Panc1 (cell line): ENCODE data around the gene RAB7B. TPM values are rescaled to one million over a fixed set of nuclear protein-coding genes. Genes with fewer than 3 reads are reported as not detected.

Source experiments
- ATAC-seq: fragments of 200-7000 bp; cut with Tn5 transposase; 2 replicates; pipeline ENCODE4 v1.9.1; 2020; ENCODE audit warnings: mild to moderate bottlenecking, moderate library complexity
- BruUV-seq: library from RNA; stranded (reverse); fragments of 400-500 nt; replicated peaks from 2 replicates; lab custom pipeline; 2021; lab: Mats Ljungman, UMichigan
- CTCF ChIA-PET: fragments of 300-600 bp; sonication (Branson Sonifier 250); formaldehyde crosslinking; loops from one replicate; lab custom pipeline; 2022; ENCODE audit warnings: antibody characterized with exemption; lab: Charles Lee
- POLR2A ChIA-PET: fragments of 300-600 bp; sonication (Branson Sonifier 250); formaldehyde crosslinking; loops from one replicate; lab custom pipeline; 2022; ENCODE audit warnings: antibody characterized with exemption; lab: Charles Lee
- DNase-seq: peaks from one replicate; pipeline ENCODE4 v3.0.0-alpha.2; 2010; ENCODE audit warnings: low read depth, low spot score
- H3K27ac ChIP-seq: 2 replicates; pipeline ENCODE4 v1.5.1; 2011; ENCODE audit warnings: mild to moderate bottlenecking, low read length, inconsistent platforms
- H3K27me3 ChIP-seq: fragments of 200-500 bp; sonication (Bioruptor generic); 2 replicates; pipeline ENCODE4 v1.6.0; 2014; ENCODE audit warnings: low read length, inconsistent platforms; ENCODE audit not compliant: control insufficient read depth, insufficient read depth
- H3K36me3 ChIP-seq: fragments of 200-500 bp; sonication (Bioruptor generic); 2 replicates; pipeline ENCODE4 v1.5.1; 2014; ENCODE audit warnings: inconsistent platforms, mild to moderate bottlenecking, low read length, moderate library complexity; ENCODE audit not compliant: control insufficient read depth, insufficient read depth
- H3K4me1 ChIP-seq: 2 replicates; pipeline ENCODE4 v1.5.1; 2011; ENCODE audit warnings: inconsistent platforms, mild to moderate bottlenecking, low read length, moderate library complexity; ENCODE audit not compliant: control insufficient read depth, insufficient read depth
- H3K4me3 ChIP-seq, 2 experiments: 2 replicates each; pipeline ENCODE4 v1.5.1; 2011 to 2012; ENCODE audit warnings: low read depth in 2 of 2, low read length in 2 of 2, mild to moderate bottlenecking in 2 of 2, inconsistent platforms in 1 of 2, moderate library complexity in 1 of 2
- H3K9me3 ChIP-seq: fragments of 200-500 bp; sonication (Bioruptor generic); 2 replicates; pipeline ENCODE4 v1.5.1; 2014; ENCODE audit warnings: low read depth, mild to moderate bottlenecking, inconsistent platforms, low read length, moderate library complexity; ENCODE audit not compliant: control insufficient read depth, insufficient read depth
- POLR2AphosphoS5 ChIP-seq: IDR thresholded peaks from 2 replicates; pipeline ENCODE4 v1.6.1; 2012; ENCODE audit warnings: mild to moderate bottlenecking, low read depth, low read length, moderate library complexity
- REST ChIP-seq, 2 experiments: IDR thresholded peaks; 2 replicates each; pipeline ENCODE4 v1.6.1; 2011 to 2012; ENCODE audit warnings: low read depth in 2 of 2, control low read depth in 1 of 2, low read length in 1 of 2, mild to moderate bottlenecking in 1 of 2, moderate library complexity in 1 of 2; ENCODE audit not compliant: insufficient read depth in 1 of 2
- SIN3A ChIP-seq: IDR thresholded peaks from 2 replicates; pipeline ENCODE4 v1.6.1; 2012; ENCODE audit warnings: low read depth, mild to moderate bottlenecking, low read length, moderate library complexity, borderline replicate concordance; ENCODE audit not compliant: insufficient read depth
- TCF7L2 ChIP-seq: IDR thresholded peaks from 2 replicates; pipeline ENCODE4 v1.6.1; 2011; ENCODE audit warnings: mild to moderate bottlenecking, low read depth, low read length, inconsistent platforms
- in situ Hi-C: cut with HindIII; loops from 2 replicates; pipeline ENCODE4 v1.10.0; 2016; ENCODE audit warnings: low sequenced_read_pairs, low pct_unique_long_range_greater_than_20kb
- intact Hi-C: fragments of 100-400 bp; cut with micrococcal nuclease; formaldehyde crosslinking; loops from one replicate; pipeline ENCODE4 v1.10.0; 2022; ENCODE audit not compliant: unreplicated experiment
- total RNA-seq: library from RNA; stranded (reverse); gene quantifications from one replicate; pipeline ENCODE4 v1.2.1, GENCODE V29; 2021; ENCODE audit not compliant: unreplicated experiment
- TF ChIP-seq, protein P1 (sequence below): fragments of 450-650 bp; IDR thresholded peaks from 2 replicates; pipeline ENCODE4 v1.5.1; 2017; ENCODE audit warnings: mild to moderate bottlenecking

Gene RAB7B
- total RNA-seq, 1 experiment from 2014 or later, result 0.05 TPM

DNA sequence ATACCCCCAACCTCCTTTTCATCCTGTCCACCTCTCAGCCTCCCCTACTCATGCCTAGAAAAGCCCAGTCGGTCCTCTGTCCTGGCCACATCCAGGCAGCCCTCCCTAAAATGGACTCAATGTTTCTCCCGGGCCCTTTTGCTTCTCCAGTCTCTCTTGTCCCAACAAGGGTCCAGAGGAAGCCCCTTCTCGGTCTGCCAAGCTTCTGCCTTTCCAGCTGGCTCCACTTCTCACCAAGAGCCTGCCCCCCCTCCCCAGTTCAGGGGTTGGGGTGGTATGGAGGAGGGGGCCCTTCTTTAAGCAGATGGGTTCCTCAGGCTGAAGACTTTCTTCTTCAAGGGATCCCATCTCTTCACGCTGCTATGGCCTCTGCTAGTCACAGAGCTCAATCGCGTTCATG, 23.9 kb downstream of the RAB7B start:
- ATAC-seq, result no peak
- no TSS peak for BruUV-seq
- no peak for DNase-seq
- Histone ChIP-seq H3K27ac (no peak overlapping the region), H3K27me3 (no peaks in the 10 kb centered on the region; the same call in 1 of the 2 replicates), H3K36me3 (no peaks in the 10 kb centered on the region), H3K4me3 (no peak overlapping the region), H3K9me3 (no peaks in the 10 kb centered on the region), H3K4me1 (no peaks in the 10 kb centered on the region)
- ChIA-PET POLR2A (interaction anchor here (0.6 kb wide), 1 partner anchor 63 kb away, joined by 4 read pairs; no protein-coding TSS in a partner anchor), CTCF (interaction anchor here (4.0 kb wide), 1 partner anchor 60 kb away, joined by 116 read pairs; no protein-coding TSS in a partner anchor)
- in situ Hi-C loops (no loop called here), intact Hi-C loops (no loop called here)
- TF ChIP-seq REST (IDR thresholded peaks at IDR 0.05; ENCODE audit: insufficient read depth in 1 of 2, low read depth in 2 of 2, low read length in 1 of 2) (no peak), TCF7L2 (no peak), SIN3A (no peak)

DNA sequence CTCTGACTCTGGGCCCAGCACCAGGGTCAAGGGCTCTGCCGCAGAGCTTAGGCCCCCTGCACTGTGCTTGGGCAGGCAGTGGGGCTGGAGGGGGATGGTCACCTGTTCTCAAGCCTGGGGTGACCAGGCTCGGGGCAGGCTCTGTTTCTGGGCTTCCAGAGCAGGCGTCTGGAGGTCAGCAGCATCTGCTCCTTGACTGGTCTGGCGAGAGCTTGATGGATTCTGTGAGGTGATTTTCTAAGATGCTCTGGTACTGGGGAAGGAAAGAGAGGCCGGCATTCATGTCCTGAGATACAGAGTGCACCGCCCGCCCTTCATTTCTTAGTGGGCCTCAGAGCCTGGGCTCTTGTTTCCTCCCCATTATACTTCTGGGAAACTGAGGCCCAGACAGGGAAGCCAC, 24.5 kb downstream of the RAB7B start:
- ChIA-PET CTCF (interaction anchor here (4.0 kb wide), 1 partner anchor 59 kb away, joined by 116 read pairs; no protein-coding TSS in a partner anchor), POLR2A (no interaction called here)
- H3K36me3 ChIP-seq, result no peaks in the 10 kb centered on the region
- no peak overlapping the region for H3K4me3 ChIP-seq
- in situ Hi-C loops, result no loop called here
- H3K9me3 ChIP-seq, result no peaks in the 10 kb centered on the region
- no peaks in the 10 kb centered on the region for H3K4me1 ChIP-seq
- TF ChIP-seq, protein P1, sequence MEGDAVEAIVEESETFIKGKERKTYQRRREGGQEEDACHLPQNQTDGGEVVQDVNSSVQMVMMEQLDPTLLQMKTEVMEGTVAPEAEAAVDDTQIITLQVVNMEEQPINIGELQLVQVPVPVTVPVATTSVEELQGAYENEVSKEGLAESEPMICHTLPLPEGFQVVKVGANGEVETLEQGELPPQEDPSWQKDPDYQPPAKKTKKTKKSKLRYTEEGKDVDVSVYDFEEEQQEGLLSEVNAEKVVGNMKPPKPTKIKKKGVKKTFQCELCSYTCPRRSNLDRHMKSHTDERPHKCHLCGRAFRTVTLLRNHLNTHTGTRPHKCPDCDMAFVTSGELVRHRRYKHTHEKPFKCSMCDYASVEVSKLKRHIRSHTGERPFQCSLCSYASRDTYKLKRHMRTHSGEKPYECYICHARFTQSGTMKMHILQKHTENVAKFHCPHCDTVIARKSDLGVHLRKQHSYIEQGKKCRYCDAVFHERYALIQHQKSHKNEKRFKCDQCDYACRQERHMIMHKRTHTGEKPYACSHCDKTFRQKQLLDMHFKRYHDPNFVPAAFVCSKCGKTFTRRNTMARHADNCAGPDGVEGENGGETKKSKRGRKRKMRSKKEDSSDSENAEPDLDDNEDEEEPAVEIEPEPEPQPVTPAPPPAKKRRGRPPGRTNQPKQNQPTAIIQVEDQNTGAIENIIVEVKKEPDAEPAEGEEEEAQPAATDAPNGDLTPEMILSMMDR, result no peak
- BruUV-seq, result no TSS peak
- DNase-seq (no peak), ATAC-seq (no peak; the same call in 1 of the 2 replicates)
- H3K27ac ChIP-seq, result no peak overlapping the region
- intact Hi-C loops, result no loop called here
- H3K27me3 ChIP-seq, result no peaks in the 10 kb centered on the region; the same call in 1 of the 2 replicates

DNA sequence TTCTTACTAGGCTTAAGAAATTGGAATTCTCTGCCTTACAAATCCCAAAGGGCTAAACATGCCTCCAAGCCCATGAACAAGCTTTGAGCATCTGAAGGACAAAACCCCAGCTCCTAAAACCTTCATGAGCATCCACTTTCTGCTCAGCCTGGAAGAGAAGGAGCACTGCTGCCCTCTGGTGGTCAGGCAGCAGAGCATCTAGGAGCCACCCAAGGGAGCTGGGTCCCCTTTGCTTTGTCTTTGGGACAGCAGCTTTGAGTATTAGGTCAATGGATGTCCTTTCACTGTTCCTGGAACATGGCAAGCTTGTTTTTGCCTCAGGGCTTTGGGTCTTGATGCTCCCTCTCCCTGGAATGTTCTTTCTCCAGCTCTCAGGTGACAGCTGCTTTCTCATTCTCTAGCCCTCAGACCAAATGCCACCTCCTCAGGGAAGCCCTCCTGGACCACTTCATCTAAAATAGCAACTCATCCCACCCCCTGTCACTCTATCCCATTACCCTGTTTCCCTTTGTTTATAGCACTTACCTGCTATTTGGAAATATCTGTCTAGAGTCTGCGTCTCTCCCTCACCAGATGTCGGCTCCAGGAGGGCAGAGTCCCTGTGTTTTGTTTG, 25.7 kb downstream of the RAB7B start:
- DNase-seq (peak; percentile 71), ATAC-seq (peak; percentile 96)
- no peak overlapping the region for H3K4me3 ChIP-seq
- TF ChIP-seq SIN3A (no peak), REST (IDR thresholded peaks at IDR 0.05; ENCODE audit: insufficient read depth in 1 of 2, low read depth in 2 of 2, low read length in 1 of 2) (no peak), POLR2AphosphoS5 (no peak), TCF7L2 (no peak)
- TF ChIP-seq, protein P1, result peak; percentile 94
- in situ Hi-C loops, result no loop called here
- H3K4me1 ChIP-seq, result no peaks in the 10 kb centered on the region
- CTCF ChIA-PET, result interaction anchor here (0.6 to 4.0 kb wide), 26 partner anchors 9 to 319 kb away, joined by 3 to 116 read pairs (median 4); partner anchors contain the start of genes PM20D1, RAB7B and SLC26A9
- H3K36me3 ChIP-seq, result no peaks in the 10 kb centered on the region
- BruUV-seq, result no TSS peak
- intact Hi-C loops, result loop anchor here (1.0 kb wide), 2 partner anchors 58 to 186 kb away; no protein-coding TSS in a partner anchor
- no peaks in the 10 kb centered on the region; the same call in 1 of the 2 replicates for H3K27me3 ChIP-seq
- H3K9me3 ChIP-seq, result no peaks in the 10 kb centered on the region
- H3K27ac ChIP-seq, result no peak overlapping the region
- POLR2A ChIA-PET, result interaction anchor here (0.9 kb wide), 1 partner anchor 60 kb away, joined by 3 read pairs; no protein-coding TSS in a partner anchor
